GM18520 (cell line): Measurements from ENCODE around the gene NUSAP1.
A peak's percentile ranks its signal among the peaks of the same experiment; 100 is the strongest.
"Not testable (repeated sequence)": the region's sequence is repeated elsewhere in the genome, so short reads cannot be mapped to it uniquely, and the experiment has no call there.

Experiments used
- ATAC-seq: cut with Tn5 transposase; IDR thresholded peaks from one replicate; pipeline ENCODE4 v1.9.1; 2021; ENCODE audit not compliant: unreplicated experiment

Gene NUSAP1

DNA sequence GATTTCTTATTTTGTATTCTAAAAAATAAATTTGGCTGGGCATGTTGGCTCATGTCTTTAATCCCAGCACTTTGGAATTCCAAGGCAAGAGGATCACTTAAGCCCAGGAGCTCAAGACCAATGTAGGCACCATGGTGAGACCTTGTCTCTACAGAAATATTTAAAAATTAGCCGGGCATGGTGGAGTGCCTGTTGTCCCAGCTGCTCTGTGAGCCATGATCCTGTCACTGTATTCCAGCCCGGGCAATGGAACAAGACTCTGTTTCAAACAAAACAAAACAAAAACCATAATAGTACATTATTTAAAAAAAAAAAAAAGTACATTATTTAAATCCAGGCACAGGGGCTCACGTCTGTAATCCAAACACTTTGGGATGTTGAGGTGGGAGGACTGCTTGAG is 78.8 kb downstream of the NUSAP1 start:
- ATAC-seq: no peak

DNA sequence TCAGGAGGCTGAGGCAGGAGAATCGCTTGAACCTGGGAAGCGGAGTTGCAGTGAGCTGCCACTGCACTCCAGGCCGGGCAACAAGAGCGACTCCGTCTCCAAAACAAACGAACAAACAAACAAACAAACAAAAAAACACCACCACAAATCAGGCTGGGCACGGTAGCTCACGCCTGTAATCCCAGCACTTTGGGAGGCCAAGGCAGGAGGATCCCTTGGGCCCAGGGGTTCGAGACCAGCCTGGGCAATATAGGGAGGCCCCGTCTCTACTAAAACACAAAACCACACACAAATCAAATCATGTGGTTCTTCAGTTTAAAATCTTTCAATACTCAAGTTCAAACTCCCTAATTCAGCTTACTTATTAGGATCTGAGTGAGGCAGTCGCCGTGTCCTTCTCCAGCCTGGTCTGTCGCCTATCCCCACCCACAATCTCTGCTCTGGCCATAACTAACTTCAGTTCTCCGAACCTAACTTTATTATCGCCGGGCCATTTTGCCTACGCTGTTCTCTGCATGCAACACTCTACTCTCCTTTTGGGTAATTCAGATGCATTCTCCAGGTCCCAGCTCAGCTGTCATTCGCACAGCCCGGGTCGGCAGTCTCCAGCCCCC is 83.6 kb downstream of the NUSAP1 start:
- ATAC-seq: no peak

DNA sequence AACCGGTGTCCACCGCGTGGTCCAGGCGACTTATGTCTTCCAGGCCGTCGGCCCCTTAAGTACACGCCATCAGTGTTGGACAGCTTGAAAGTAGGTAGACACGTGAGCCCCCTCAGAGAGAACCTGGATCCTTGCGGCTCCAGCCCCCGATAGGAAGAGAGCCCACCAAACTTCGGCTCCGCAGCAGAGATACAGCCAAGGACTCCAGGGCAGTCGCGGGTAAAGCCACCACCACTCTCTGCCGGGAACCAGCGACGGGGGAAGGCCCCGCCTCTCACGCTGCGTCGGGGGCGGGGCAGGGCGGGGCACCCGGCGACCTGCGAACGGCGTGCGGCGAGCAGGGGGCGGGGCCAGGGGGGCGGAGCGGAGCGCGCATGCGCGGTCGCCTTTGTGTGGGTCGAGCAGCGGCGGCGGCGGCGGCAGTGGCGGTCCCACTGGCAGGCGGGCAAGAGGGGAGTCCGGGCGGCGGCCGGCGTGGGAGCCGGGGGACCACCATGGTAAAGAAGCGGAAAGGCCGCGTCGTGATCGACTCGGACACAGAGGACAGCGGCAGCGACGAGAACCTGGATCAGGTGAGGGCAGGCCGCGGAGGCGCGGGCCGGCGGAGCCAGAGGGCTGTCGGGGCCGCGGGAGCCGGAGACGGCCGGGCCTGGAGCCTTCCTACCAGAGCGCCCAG is 84.2 kb downstream of the NUSAP1 start, which contains the start of gene RTF1:
Gene RTF1 (plus strand): TSS at position 354 of the 676 bp plus-strand sequence. CDS start 21 bp downstream, at position 375.
- peak; percentile 81 for ATAC-seq

- ATAC-seq: peak; percentile 22
These were observed 84.9 kb downstream of the NUSAP1 start for GRCh38 chr15:41417418-41418195.

GRCh38 chr15:41423979-41424659 is 91.4 kb downstream of the NUSAP1 start:
- peak; percentile 70 for ATAC-seq

DNA sequence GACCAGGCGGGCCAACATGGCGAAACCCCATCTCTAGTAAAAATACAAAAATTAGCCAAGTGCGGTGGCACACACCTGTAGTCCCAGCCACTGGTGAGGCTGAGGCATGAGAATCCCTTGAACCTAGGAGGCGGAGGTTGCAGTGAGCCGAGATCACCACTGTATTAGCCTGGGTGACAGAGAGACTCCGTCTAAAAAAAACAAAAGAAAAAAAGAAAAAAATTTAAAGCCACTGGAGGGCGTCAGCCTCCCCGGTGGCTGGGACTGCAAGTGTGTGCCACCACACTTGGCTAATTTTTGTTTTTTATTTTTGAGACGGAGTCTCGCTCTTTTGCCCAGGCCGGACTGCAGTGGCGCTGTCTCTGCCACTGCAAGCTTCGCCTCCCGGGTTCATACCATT is 92.1 kb downstream of the NUSAP1 start:
- no peak for ATAC-seq

DNA sequence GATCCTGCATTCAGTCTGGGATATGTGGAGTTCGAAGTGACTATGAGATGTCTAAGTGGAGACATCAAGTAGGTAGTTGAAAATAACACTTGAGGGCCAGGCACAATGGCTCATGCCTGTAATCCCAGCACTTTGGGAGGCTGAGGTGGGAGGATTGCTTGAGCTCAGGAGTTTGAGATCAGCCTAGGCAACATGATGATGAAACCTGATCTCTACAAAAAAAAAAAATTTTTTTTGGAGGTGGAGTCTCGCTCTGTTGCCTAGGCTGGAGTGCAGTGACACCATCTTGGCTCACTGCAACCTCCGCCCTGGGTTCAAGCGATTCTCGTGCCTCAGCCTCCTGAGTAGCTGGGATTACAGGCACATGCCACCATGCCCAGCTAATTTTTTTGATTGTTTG is 93.2 kb downstream of the NUSAP1 start:
- not testable (repeated sequence) for ATAC-seq

GRCh38 chr15:41429003-41429890 is 96.6 kb downstream of the NUSAP1 start:
- ATAC-seq: no peak
